Measurements from ENCODE around the gene KCNN4.
"Not testable (repeated sequence)": the region's sequence is repeated elsewhere in the genome, so short reads cannot be mapped to it uniquely, and the experiment has no call there.

The KCNN4 gene

DNA sequence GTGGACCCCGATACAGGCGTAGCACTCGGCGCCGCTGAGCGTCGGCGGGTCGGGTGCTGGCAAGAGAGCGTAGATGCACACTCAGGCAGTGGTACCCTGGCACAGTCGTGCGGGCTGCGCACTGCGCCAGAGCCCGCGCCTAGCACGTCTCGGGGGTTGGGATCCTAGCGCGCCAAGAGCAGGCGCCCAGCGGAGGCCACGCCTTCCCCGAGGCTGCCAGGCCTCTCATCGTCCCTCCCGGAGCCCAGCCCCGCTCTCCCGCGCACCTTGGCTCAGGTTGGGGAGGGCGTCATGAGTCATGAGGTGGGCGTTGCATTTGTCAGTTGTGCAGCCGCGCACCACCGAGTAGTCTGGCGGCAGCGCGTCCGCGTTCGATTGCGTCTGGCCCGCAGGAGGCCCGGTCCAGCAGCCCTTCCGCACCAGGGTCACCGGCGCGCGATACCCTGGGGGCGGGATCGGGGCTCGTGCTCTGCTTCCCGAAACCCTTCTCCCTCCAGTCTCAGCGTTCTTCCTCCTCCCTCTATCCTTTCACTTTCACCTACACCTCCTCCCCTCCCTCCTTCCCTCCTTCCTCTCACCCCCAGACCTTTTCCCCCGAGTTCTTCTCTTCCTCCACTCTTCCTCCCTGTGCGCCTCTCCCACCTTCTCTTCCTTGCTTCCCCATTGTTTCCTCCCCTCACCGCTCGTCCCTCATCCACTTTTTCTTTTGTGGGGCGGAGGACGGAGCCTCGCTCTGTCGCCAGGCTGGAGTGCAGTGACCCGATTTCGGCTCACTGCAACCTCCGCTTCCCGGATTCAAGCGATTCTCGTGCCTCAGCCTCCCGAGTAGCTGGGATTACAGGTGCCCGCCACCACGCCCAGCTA is 18.0 kb upstream of the KCNN4 start:
- DNase-seq: no peak

DNA sequence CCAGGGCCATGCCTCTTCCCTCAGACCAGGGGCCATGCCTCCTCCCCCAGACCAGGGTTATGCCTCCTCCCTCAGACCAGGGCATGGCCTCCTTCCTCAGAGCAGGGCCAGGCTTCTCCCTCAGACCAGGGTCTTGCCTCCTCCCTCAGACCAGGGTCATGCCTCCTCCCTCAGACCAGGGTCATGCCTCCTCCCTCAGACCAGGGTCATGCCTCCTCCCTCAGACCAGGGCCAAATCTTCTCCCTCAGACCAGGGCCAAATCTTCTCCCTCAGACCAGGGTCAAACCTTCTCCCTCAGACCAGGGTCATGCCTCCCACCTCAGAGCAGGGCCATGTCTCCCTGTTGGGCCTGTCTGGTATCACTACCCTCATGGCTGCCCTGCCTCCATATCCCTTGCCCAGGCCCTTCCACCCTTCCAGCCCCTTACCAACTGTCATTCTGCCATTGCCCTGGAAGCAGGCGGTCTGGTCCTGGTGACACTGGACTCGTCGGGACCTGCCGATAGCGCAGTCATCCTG is 17.3 kb upstream of the KCNN4 start:
- no peak for DNase-seq

DNA sequence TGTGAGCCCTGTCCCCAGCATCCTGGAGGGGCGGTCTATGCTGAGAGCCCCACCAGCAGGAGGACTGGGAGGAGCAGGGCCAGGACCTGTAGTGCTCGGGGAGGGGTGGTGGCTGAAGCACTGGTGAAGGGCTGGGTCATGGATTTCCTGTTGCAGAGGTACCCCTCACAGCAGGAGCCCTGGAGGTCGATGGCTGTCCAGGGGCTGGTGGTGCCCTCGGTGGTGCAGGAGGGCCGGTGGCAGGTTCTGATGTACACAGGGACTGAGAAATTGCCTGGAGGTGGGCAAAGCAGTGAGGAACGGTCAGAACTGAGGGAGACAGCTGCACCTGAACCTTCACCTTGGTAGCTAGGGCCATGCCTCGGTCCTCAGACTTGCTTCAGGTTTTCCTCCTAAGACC is 16.8 kb upstream of the KCNN4 start:
- no peak for DNase-seq

DNA sequence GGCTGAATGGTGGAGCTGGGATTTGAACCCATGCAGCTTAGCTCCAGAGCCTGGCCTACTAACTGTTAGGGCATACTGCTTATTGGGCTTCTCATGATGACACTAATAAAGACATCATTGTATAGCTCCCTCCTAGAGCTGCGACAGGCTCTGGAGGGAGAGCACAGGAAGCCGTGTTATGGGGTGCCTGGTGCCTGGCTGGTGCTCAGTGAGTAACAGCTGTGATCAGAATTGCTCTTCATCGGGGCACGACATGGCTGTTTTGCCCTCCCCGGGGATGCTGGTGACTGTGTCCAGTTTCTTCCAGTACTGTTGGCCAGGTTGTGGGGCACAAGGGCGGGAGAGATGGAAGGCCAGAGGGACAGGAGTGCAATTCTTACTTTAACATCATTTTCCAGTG is 16.3 kb upstream of the KCNN4 start:
- DNase-seq: no peak

DNA sequence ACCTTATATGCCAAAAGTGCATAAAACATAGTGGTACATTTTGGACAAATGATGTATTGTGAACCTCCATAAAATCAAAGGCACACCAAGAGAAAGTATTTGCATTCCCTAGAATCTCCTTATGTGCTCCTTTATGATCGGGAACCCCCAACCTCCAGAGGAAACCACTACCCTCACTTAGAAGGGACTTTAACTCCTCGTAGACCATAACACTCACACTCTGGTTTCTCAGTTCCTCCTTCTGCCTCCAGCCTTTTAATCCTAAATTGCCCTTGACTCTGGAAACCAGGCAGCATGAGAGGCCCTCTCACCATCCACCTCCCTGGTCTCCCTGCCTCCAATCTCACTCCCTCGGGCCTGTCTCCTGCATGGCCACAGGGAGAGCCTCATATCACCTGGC is 9.8 kb upstream of the KCNN4 start:
- no peak for DNase-seq

DNA sequence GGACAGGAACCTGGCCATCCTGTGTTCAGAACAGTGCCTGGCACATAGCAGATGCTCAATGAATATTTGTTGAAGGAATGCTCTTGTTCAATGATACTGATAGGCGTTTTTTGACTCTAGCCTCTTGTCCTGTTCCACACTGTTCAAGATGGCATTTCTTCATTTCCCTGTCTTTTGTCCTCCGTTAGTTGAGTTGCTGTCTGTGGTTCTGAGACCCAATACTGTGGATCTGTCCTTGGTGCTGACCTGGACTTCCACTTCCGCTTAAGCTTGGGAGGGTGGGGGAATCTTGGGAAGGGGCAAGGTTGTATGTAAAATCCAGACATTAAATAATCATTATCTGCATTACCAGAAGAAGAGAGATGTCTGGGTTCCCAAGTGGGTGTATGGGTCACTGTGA is 8.3 kb upstream of the KCNN4 start:
- peak; percentile 21 for DNase-seq

DNA sequence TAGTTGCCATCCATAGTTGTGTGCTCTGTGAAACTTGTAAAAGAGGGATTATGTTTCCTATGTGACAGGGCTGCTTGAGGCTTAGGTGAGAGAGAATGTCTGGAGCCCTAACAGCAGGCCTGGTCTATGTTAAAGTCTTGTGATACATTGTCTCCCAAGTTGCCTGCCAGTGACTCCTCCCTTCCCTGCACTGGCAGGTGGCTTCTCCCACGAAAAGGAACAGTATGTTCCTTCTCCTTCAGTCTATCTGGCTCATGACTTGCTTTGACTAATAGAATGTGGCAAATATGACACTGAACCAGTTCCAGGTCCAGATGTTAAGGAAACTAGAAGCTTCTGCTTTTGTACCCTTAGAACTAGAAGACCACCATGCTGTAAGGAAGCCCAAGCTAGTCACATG is 5.9 kb upstream of the KCNN4 start:
- no peak for DNase-seq

DNA sequence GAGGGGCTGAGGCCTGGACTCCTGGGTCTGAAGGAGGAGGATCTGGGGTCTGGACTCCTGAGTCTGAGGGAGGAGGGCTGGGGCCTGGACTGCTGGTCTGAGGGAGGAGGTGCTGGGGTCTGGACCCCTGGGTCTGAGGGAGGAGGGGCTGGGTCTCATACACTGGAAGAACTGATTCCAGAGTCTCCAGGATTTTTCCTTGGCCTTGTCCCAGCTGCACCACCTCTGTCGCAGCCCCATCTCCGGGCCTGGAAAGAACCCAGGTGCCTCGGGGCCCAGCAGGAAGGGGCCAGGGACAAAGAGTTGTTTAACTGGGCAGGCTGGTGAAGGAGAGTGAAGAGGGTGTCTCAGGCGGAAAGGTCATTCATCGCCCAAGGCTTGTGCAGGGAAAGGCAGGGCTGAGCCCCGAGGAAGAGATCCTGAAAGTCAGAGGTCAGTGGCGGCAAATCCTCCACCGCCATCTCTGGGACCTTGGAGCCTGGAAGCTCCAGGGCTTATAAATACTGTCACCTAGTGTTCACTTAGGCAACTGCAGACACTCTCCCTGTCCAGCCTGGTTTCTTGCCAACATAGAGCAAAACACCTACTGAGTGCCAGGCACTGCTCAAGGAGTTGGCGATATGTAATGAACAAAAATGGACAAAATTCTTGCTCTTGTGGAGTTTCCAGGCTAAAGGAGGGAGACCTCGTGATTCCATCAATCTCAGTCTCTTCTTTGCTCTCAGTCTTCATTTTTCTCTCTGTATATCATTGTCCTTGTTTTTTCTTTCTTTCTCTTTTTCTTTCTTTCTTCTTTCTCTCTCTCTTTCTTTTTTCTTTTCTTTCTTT is 4.4 kb upstream of the KCNN4 start:
- peak; percentile 44 for DNase-seq

DNA sequence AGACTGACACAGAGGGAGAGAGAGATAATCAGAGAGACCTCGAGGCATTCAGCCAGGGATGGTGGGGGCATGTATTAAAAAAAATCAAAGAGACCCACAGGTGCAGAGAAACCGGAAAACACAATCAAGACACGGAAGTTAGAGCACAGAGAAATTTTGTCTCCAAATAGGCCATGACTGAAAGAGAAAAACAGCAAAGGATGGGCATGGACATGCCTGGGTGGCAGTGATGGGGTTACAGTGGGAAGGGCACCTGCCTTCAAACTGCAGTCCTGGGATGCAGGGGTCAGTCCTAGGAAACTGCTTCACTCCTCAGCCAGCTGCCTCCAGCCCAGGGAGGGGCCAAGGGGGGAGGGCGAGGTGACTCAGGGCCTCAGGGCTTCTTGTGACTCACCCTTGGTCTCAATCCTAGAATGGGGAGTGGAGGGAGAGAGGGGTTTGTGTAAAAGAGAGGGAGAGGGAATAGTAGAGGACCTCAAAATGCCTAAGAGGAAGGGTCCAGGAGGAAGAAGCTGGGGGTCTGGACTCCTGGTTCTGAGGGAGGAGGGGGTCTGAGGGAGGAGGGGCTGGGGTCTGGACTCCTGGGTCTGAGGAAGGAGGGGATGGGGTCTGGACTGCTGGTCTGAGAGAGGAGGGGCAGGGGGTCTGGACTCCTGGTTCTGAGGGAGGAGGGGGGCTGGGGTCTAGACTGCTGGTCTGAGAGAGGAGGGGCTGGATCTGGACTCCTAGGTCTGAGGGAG is 3.6 kb upstream of the KCNN4 start:
- peak; percentile 73 for DNase-seq

DNA sequence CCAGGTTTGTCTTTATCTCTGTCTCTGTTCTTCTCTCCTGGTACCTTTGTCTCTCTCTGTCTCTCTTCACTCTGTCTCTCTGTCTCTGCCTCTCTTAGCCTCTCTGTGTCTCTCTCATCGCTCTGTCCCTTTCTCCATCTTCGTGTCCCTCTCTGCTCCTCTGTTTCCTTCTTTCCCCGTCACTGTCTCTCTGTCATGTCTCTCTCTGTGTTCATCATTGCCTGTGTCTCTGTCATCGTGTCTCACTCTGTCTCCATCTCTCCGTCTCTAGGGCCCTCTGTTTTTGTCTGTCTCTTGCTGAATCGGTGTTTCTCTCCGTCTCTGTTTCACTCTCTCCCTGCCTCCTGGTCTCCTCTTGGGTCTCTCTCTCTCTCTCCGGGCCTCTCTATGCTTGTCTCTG is 2.9 kb upstream of the KCNN4 start:
- no peak for DNase-seq

DNA sequence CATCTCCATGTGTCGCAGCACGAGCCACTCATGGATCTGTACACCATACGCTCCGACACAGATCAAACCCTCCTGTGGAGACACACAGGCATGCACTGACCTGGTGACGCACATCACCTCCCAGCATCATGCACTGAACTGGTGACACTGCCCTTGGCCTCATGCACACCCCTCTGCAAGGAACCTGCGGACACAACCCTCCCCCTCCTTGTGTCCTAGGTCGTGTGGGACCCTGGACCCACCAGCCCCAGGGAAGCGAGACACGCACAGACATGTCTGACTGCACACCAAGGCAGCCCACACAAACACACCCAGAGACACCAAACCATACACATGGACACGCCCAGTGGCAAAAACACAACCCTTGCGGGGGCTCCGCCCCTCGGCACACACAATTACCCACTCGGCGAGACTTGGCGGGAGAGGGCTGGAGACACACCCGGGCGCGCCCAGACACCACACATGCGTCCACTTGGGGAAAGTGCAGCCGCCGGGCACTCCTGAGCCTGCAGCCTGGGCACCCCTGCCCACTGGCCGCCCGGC is 2.0 kb upstream of the KCNN4 start:
- no peak for DNase-seq

DNA sequence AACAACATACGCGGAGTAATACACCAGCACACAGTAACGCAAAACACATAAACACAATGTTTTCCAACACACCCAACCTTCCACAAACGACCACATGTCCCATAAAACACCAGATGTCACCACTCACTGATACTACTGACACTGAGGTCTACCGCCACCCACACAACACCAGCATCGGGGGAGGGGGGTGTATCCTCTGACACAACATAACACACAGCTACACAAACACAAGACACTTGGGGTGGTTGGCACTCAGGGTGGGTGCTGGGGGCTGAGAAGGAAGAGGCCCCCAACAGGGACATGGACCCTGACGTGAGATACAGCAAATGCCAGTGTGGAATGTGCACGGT is 1.5 kb upstream of the KCNN4 start:
- DNase-seq: no peak

DNA sequence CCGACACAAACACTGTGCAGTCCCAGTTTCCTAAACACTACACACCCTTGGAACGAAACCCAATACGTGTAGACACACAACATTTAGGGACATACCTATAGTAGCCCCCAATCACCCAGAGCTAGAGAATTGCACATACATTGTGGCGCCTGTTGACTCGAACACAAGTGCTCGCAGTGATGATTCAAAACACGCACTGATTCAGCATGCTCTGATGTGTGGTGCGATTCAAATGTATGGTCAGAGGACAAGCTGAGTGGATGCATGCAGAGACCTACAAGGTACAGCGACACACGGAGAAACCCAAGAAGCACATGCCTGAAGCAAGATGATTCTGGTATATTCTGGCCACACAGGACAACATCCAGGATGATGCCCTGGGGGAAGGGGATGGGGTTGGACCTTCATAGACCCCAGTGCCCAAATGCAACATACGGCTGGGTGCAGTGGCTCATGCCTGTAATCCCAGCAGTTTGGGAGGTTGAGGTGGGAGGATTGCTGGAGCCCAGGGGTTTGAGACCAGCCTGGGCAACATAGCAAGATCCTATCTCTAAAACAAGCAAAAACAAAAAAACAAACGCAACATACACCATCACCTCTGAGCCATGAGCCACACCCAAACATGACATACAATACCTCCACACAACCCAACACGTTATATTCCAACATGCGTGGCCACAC is 997 bp upstream of the KCNN4 start:
- no peak for DNase-seq

DNA sequence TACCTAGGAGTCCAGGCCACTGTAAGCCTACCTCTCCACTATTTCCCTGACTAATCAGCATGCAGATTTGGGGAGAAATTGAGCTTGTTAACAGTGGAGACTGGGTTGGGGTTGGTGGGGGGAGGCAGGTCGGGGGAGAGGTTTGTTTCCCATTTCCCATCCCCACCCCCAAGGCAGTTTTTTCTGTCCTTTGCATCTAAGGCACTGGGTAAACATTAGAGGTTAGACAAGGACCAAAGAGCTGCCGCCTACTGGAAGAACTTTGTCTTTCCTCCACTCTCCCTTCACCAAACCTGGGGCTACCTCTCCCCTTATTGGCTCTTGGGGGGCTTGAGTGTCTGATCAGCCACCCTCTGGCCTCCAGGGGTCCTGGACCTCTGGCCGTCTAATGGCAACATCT is 953 bp downstream of the KCNN4 start:
- no peak for DNase-seq

DNA sequence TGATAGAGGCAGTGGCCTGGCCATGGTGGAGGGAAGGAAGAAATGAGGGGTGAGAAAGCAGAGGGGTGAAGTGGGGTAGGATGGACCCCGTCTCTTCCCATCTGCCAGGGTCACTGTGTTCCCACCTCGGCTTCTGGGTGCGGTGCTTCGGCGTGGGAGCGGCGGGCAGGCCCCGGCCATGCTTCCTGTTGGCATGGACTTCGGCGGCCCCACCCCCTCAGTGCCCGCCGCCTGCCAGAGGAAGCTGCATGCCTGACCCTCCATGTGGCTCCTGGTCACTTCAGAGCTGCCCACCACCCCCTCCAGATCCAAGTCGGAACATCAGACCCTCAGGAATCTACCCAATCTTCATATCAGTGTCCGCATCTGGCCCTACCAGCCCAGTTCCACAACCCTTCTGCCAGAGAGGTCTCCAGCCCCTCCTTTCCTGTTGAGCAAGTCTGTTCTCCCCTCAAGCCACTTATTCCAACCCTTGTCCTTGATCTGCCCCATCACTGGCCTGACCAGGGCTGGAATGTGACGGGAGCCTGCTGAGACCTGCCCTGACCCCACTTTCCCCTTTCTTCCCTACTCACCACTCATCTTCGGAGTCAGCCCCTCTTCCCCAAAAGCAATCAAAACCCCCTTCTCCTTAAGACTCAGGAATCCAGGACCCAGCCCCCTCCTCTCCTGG is 1.5 kb downstream of the KCNN4 start:
- no peak for DNase-seq

DNA sequence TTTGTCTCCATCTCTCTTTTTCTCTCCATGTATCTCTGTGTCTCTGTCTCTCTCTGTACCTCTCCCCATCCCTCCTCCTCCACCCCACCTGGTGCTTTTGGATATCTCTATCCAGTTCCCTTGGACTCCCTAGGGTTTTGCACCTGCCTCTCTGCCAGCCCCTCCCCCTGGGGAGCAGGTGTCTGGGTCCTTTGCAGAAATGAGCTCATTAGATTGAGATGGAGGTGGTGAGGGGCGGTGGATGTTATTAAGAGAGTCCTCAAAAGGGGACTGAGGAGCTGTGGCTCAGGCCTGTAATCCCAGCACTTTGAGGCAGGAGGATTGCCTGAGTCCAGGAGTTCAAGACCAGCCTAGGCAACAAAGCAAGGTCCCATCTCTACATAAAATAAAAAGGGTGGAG is 2.1 kb downstream of the KCNN4 start:
- no peak for DNase-seq

DNA sequence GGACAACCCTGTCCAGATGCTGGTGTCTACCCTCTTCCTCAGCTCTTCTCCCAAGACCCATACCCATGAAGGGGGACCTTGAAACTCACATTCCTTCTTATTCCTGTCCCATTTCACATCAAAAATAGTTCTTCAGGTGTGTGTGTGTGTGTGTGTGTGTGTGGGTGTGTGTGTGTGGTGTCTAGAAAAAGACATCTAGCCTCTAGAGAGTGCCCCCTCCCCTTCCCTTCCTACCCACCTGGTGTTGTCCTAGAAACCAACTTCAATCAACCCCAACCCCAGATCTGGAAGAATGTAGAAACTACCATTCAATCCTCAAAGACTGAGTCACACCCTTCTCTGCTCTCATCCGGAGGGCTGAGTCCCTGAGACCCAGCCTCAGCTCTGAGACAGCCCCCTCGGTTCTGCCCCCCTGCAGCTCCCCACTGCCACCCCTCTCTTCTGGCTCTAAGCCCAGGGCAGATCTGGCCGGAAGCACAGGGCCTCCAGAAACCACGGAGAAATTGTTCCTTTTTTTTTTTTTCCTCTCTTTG is 3.5 kb downstream of the KCNN4 start:
- peak; percentile 26 for DNase-seq

DNA sequence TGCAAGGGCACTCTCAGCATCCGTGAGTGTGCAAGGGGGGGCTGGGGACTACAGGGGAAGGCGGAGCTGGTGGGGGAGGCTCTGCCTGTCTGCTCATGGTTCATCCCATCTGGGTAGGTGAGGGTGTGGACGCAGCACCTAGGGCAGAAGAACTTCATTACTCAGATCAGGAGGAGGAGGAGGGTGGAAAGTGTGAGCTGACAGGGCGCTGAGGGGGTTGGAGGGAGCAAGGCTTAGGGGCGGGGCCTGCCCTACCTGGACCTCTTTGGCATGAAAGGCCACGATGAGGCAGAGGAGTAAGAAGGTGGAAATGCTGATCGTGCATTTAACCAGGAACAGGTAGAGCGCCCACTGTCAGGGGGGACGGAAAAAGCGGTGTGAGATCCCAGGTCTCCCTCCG is 4.5 kb downstream of the KCNN4 start:
- no peak for DNase-seq

DNA sequence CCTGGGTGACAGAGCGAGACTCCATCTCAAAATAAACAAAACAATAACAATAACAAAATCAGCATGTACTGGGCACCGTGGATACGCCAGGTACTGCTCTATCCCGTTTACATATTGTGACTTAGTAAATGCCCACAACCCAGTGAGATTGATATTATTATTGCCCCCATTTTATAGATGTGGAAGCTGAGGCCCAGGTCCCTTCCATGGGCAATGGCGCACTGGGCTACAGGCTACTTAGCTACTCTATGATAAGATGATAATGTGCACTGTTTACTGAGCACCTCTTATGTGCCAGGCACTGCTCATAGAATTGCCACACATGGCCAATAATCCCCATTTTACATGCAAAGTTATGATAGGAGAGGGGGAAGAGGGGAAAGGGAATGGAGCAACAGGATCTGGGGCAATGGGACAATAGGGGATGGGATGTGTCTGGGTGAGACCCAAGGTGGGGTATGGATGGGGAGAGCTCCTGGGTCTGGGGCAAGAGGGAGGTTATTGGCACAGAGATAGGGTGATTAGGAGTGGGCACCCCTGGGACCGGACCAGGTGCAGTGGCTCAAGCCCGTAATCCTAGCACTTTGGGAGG is 5.4 kb downstream of the KCNN4 start:
- DNase-seq: no peak

DNA sequence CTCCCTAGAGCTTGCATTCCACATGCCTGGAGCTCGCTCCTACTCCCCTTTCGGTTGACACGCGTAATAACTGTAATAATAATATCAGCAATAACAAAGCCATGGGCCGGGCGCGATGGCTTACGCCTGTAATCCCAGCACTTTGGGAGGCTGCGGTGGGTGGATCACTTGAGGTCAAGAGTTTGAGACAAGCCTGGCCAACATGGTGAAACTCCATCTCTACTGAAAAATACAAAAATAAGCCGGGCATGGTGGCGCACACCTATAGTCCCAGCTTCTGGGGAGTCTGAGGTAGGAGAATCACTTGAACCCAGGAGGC is 5.9 kb downstream of the KCNN4 start:
- DNase-seq: not testable (repeated sequence)

Measured in T1000 (cell line).